Adrenal gland (tissue), 12 donors: Measurements from ENCODE around the gene CHRM2. TPM values are rescaled to one million over a fixed set of nuclear protein-coding genes. Genes with fewer than 3 reads are reported as not detected.

Source experiments
- DNase-seq, 7 donors: peaks; one replicate each; pipeline ENCODE4 v3.0.0-alpha.2; 2019 to 2020
- H3K27ac ChIP-seq, 5 donors: fragments of 200-600 bp; sonication (generic) in 4 of 5; 1 replicate in 3 of 5; 2 replicates in 2 of 5; pipeline versions ENCODE4 v1.5.1 to v1.8.0; 2016 to 2020; ENCODE audit warnings: mild to moderate bottlenecking in 1 of 5
- H3K27me3 ChIP-seq: fragments of 200-600 bp; 2 replicates; pipeline ENCODE4 v1.8.0; 2021
- H3K36me3 ChIP-seq, 2 donors: fragments of 200-600 bp; replicated peaks in 1 of 2; 1 replicate in 1 of 2; 2 replicates in 1 of 2; pipeline versions ENCODE4 v1.5.1 to v1.8.0; 2018 to 2022
- H3K4me1 ChIP-seq, 2 donors: fragments of 200-600 bp; replicated peaks in 1 of 2; 1 replicate in 1 of 2; 2 replicates in 1 of 2; pipeline versions ENCODE4 v1.5.1 to v1.8.0; 2018 to 2021
- H3K4me3 ChIP-seq, 4 donors: fragments of 200-600 bp; sonication (generic) in 3 of 4; one replicate each; pipeline ENCODE4 v1.5.1; 2016 to 2018
- H3K9me3 ChIP-seq, 3 donors: fragments of 200-600 bp; sonication (generic) in 1 of 3; replicated peaks in 1 of 3; 1 replicate in 2 of 3; 2 replicates in 1 of 3; pipeline versions ENCODE4 v1.5.1 to v1.8.0; 2016 to 2021
- POLR2A ChIP-seq, 2 donors: fragments of 450-650 bp; IDR thresholded peaks; one replicate each; pipeline ENCODE4 v1.6.1; 2017; ENCODE audit warnings: antibody characterized with exemption in 2 of 2, mild to moderate bottlenecking in 2 of 2, moderate library complexity in 1 of 2
- WGBS, 4 donors: extraction: QIAGEN DNeasy Blood & Tissue Kit in 2 of 4; methylation state at CpG; one replicate each; pipeline versions ENCODE4 v1.1.5 to v1.1.7; 2013 to 2017; 5-methylcytosine and 5-hydroxymethylcytosine counted together
- intact Hi-C, 2 donors: fragments of 100-400 bp; cut with DNase I; formaldehyde crosslinking; loops; one replicate each; pipeline versions ENCODE4 v1.14.1 to v1.15.0; 2022 to 2023
- polyA plus RNA-seq, 3 donors: library from polyadenylated mRNA; stranded (reverse); fragments of 200-250 nt in 2 of 3; fragments of 350-450 nt in 1 of 3; fragmentation: Illumina TruSeq in 1 of 3; extraction: RNeasy Lipid Tissue Mini Kit (QIAGEN cat#74804) in 1 of 3; gene quantifications; one replicate each; pipeline ENCODE4 v1.2.3, GENCODE V29; 2013 to 2014
- total RNA-seq, 9 donors: library from RNA; depleted of rRNA in 4 of 9; stranded (reverse); fragments of >200 nt in 4 of 9; fragments of 120-200 nt in 1 of 9; fragmentation: NEBNext Ultra II Directional in 1 of 9; extraction: Animal tissue kit (Norgen Biotek cat#: 25700) in 1 of 9; gene quantifications; one replicate each; pipeline versions ENCODE4 v1.1.0 to v1.2.4, GENCODE V29; 2013 to 2023
- TF ChIP-seq, protein P1 (sequence below), 6 experiments: fragments of 450-650 bp in 4 of 6; fragments of 200-600 bp in 2 of 6; sonication (generic) in 1 of 6; IDR thresholded peaks; 1 replicate in 5 of 6; 2 replicates in 1 of 6; pipeline versions ENCODE4 v1.5.1 to v1.8.0; 2016 to 2021; ENCODE audit warnings: antibody characterized with exemption in 6 of 6, mild to moderate bottlenecking in 2 of 6, moderate library complexity in 1 of 6
- donor health status: healthy with polysubstance abuse.
- donor health status: Bipolar disorder and iron deficiency.
- donor health status: DM: yes; HTN: yes; CAD: no.
- donor health status: DM: no; HTN: no; CAD: no.
- donor health status: DM: no; HTN: no; CAD: no.
- donor health status: DM: yes; HTN: yes; CAD: no.

CHRM2 gene
- total and polyA plus RNA-seq, 12 donors: 0.07 to 0.39 (median 0.22) TPM; not detected in 7

GRCh38 chr7:136878878-136879277, 10.4 kb downstream of the CHRM2 start:
- no peak for TF ChIP-seq POLR2A (IDR thresholded peaks at IDR 0.05)
- TF ChIP-seq, protein P1, sequence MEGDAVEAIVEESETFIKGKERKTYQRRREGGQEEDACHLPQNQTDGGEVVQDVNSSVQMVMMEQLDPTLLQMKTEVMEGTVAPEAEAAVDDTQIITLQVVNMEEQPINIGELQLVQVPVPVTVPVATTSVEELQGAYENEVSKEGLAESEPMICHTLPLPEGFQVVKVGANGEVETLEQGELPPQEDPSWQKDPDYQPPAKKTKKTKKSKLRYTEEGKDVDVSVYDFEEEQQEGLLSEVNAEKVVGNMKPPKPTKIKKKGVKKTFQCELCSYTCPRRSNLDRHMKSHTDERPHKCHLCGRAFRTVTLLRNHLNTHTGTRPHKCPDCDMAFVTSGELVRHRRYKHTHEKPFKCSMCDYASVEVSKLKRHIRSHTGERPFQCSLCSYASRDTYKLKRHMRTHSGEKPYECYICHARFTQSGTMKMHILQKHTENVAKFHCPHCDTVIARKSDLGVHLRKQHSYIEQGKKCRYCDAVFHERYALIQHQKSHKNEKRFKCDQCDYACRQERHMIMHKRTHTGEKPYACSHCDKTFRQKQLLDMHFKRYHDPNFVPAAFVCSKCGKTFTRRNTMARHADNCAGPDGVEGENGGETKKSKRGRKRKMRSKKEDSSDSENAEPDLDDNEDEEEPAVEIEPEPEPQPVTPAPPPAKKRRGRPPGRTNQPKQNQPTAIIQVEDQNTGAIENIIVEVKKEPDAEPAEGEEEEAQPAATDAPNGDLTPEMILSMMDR (IDR thresholded peaks at IDR 0.05): no peak
- Histone ChIP-seq H3K4me1 (no peaks in the 10 kb centered on the region), H3K9me3 (no peaks in the 10 kb centered on the region), H3K27ac (no peak overlapping the region), H3K4me3 (no peak overlapping the region), H3K36me3 (no peaks in the 10 kb centered on the region), H3K27me3 (no peaks in the 10 kb centered on the region)
- intact Hi-C loops: no loop called here
- WGBS, 4 donors: 48 to 59% (median 52%) methylated on average over 1 of the region's 1 CpG
- no peak for DNase-seq

GRCh38 chr7:136883046-136883445, 14.6 kb downstream of the CHRM2 start:
- no peak for DNase-seq
- 75 to 86% (median 80%) methylated on average over 3 of the region's 3 CpGs for WGBS, 4 donors
- Histone ChIP-seq H3K36me3 (no peaks in the 10 kb centered on the region), H3K4me3 (no peak overlapping the region), H3K9me3 (no peaks in the 10 kb centered on the region), H3K27ac (no peak overlapping the region), H3K27me3 (no peaks in the 10 kb centered on the region), H3K4me1 (no peaks in the 10 kb centered on the region)
- intact Hi-C loops: no loop called here
- TF ChIP-seq, protein P1 (IDR thresholded peaks at IDR 0.05): no peak
- no peak for TF ChIP-seq POLR2A (IDR thresholded peaks at IDR 0.05)

DNA sequence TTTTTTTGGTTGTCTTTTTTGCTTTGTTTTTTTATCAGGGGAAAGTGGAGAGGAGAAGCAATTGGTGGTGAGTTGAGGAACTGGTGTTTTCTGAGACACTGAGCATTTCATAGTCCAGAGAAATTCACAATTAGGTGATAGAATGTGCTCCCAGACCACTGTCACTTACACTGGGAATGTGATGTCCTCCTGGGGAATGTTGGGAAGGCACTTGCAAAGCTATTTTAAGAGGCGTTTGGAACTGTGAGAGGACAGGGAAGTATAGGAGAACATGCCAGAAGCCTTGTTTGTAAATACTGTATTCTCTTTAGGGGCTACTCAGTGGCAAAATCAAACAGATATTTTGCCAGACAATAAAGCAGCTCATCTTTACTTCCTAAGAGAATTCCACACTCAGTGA, 16.0 kb downstream of the CHRM2 start:
- Histone ChIP-seq H3K4me1 (no peaks in the 10 kb centered on the region), H3K4me3 (no peak overlapping the region), H3K27me3 (no peaks in the 10 kb centered on the region), H3K27ac (no peak overlapping the region), H3K9me3 (no peaks in the 10 kb centered on the region), H3K36me3 (no peaks in the 10 kb centered on the region)
- TF ChIP-seq, protein P1 (IDR thresholded peaks at IDR 0.05): no peak
- no peak for TF ChIP-seq POLR2A (IDR thresholded peaks at IDR 0.05)
- no peak for DNase-seq
- intact Hi-C loops: no loop called here
- 0 to 19% (median 14%) methylated on average over 1 of the region's 1 CpG for WGBS, 4 donors

- Histone ChIP-seq H3K27ac (no peak overlapping the region), H3K36me3 (no peaks in the 10 kb centered on the region), H3K9me3 (no peaks in the 10 kb centered on the region), H3K27me3 (no peaks in the 10 kb centered on the region), H3K4me3 (no peak overlapping the region), H3K4me1 (no peaks in the 10 kb centered on the region)
- 63 to 72% (median 70%) methylated on average over 1 of the region's 1 CpG for WGBS, 4 donors
- intact Hi-C loops: no loop called here
- TF ChIP-seq, protein P1 (IDR thresholded peaks at IDR 0.05): no peak
- no peak for TF ChIP-seq POLR2A (IDR thresholded peaks at IDR 0.05)
- DNase-seq: no peak
These were observed 18.9 kb downstream of the CHRM2 start for GRCh38 chr7:136887317-136887716.
